NCI-H128 (cell line): ENCODE data around the gene ADGRV1.
"Not testable (repeated sequence)": the region's sequence is repeated elsewhere in the genome, so short reads cannot be mapped to it uniquely, and the experiment has no call there.

ENCODE experiments used
- DNase-seq: peaks from one replicate; lab custom pipeline; 2025; ENCODE audit not compliant: unreplicated experiment; lab: John Stamatoyannopoulos, UW

ADGRV1 gene

DNA sequence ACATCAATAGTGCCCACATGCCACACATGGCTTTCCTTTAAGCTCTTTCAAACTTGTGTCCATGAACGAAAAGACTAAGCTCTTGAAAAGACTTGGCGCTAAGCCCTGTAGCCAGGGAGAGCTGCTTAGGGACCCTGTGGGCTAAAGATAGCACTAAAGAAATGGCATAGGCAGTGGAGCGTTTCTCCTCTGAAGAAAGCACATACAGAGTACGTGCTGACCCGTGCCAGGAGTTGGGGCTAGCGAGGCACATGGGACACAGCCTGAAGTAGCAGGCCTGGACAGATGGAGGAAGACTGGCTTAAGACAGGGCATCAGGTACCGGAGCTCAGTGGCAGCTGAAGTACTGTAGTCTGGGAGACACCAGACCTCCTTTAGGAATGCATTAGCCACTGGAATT, 39.7 kb downstream of the ADGRV1 start:
- no peak for DNase-seq

DNA sequence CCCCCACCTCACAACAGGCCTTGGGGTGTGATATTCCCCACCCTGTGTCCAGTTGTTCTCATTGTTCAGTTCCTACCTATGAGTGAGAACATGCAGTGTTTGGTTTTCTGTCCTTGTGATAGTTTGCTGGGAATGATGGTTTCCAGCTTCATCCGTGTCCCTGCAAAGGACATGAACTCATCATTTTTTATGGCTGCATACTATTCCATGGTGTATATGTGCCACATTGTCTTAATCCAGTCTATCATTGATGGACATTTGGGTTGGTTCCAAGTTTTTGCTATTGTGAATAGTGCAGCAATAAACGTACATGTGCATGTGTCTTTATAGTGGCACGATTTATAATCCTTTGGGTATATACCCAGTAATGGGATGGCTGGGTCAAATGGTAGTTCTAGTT, 41.7 kb downstream of the ADGRV1 start:
- DNase-seq: not testable (repeated sequence)

DNA sequence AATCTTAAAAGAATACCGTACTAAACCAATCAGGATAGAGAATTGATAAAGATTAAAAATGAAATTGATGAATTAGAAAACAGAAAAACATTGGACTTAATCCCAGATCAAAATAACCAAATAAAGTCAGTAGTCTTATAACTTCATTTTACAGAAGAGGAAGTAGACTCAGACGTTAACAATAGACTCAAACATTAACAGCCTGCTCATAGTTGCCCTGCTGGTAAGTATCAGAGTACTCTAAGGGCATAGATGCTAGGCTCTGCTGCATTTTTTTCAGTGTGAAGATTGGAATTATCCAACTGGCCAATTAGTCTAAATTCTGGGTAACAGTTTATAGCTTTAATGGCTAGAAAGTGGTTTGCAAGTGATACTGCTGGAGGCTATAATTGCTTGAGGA, 42.9 kb downstream of the ADGRV1 start:
- DNase-seq: no peak

DNA sequence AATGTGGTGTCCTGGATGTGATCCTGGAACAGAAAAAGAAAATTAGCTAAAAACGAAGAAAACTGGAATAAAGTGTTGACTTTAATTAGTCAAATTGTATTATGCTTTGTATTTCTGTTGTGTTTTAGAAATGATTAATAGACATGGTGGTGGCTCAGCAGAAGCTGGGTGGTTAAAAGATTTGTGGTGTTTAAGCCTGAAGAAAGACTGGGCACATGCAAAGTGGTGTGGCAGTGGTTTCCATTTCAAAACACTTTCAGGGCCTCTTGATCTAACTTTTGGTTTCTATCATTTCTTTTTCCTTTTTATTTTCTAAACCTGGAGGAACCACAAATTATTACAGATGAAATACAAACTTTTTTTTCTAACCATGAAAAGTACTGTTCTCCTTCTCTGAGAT, 44.1 kb downstream of the ADGRV1 start:
- no peak for DNase-seq

DNA sequence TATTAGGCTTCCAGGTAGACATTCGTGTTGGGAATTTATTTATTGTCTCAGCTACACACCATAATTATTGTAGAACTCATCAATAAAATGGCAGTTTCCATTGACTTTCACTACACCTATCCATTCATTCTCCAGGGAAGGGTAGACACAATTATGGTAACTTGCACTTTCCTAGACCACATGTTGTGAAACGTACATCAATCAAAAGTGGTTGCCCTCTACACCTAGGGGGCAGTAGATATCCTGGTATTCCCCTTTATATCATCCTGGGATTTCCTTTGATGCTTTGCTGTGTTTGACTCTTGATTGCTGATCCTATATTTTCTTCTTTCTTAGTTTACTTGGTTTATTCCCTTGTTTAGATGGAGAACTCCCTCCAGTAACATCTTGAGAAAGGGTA, 47.9 kb downstream of the ADGRV1 start:
- DNase-seq: no peak

DNA sequence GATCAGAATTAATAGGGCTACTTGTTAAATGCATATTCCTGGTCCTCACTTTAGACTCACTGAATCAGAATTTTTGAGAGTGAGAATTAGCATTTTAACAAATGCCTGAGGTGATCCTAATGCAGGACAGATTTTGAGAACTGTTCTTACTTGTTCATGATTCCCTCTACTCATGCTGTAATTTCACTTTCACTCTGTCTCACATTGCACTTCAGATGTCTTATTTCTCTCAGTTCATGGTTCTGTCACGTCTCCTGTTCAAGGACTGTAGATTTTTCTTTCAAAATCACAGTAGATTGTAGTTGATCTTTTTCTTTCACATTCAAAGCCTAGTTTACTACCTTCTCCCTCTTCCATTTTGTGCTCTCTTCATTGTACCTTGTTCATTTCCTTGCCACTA, 54.3 kb downstream of the ADGRV1 start:
- DNase-seq: no peak

DNA sequence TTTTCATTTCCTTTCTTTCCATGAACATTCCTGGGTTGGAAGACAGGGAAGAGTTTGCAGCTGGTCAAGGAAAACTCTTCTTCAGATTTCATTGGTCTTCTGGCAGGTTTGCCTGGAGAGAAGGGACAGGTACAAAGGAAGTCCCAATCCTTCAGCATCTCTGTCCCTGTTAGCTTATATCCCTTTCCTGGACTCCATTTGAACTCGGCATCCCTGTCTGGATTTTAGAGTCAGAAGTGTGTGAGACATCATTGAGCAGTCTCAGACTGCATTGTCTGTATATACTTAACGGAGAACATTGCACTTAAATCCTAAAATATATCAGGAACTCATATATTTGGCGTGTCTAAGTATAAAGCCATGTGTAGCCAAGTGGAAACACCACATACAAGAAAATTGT, 54.9 kb downstream of the ADGRV1 start:
- DNase-seq: no peak

DNA sequence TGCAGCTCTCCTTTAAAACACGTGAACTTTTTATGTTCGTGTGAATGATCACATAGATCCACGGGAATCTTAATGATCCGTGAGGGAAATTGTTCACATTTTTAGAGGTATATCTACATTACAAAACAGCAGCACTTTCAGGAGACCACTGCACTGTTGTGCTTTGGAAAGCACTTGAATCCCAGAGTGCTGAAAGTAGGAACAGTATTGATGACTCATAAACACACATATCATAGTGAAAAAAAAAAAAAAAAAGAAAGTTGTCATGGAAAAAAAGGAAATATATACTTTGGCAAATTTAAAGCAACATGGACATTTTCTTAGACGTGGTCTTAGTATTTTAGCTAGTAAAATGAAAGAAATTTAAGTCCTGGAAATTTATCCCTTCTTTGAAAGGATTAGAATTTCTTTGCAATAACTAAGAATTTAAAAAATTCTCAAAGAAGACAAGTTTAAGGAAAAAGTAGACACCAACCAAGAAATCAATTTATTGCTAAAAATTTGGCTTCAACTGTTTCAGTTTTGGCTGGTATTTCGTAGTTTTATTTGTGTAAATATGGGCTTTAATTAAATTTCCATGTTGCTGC, 55.4 kb downstream of the ADGRV1 start:
- DNase-seq: no peak

DNA sequence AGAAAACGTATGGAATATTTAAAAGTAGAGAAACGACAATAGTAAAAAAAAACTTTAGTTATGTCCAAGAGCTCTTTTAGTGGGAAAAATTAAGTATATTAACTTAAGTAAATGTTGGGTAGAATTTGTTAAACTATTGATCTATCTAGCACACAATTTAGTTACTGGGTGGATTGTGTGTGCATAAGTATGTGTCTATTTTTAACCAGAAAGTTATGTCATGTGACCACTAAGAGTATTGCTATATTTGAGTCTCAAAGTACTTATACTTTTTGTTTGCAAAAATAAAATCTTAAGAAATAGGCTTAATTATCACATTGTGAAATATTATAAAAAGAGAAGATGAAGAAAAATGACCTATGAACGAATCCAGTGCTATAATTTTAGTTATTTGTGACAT, 56.8 kb downstream of the ADGRV1 start:
- DNase-seq: no peak

DNA sequence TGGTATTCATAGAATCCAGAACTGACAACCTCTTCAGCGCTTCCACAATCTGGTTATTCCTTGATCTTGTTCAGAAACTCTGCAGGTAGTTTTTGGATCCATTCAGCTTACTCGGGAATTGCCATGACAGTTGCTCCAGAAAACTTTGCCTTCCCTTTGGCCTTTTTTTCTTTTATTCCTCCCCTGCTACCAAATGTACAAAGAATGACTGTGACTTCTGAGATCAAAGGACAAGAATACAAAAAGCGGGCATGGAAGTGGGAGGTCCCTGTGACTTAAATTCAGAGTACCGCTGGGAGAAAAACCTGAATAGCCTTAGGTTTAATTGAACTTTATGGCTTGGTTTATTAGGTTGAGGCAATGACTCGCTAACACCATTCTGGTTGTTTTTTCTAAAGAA, 59.5 kb downstream of the ADGRV1 start:
- no peak for DNase-seq

DNA sequence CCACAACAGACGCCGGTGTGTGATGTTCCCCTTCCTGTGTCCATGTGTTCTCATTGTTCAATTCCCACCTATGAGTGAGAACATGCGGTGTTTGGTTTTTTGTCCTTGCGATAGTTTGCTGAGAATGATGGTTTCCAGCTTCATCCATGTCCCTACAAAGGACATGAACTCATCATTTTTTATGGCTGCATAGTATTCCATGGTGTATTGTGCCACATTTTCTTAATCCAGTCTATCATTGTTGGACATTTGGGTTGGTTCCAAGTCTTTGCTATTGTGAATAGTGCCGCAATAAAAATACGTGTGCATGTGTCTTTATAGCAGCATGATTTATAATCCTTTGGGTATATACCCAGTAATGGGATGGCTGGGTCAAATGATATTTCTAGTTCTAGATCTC, 61.2 kb downstream of the ADGRV1 start:
- not testable (repeated sequence) for DNase-seq

DNA sequence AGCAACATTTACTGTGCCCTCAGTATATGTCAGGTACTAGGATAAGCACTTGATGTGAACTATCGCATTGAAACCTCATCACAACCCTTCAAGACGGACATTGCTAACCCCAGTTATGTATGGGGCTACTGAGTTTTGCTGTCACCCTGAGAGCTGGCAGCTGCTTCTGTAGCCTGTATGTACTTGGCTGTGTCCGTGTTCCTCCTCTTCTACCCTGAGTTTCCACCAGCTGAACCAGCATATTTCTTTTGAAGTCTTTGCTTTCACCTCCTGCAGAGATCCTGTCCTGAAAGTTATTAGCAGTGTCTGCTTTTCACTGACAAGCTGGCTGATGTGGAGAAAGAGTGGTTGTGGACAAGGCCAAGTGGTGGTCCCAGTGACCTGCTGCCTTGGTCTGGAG, 63.3 kb downstream of the ADGRV1 start:
- no peak for DNase-seq

DNA sequence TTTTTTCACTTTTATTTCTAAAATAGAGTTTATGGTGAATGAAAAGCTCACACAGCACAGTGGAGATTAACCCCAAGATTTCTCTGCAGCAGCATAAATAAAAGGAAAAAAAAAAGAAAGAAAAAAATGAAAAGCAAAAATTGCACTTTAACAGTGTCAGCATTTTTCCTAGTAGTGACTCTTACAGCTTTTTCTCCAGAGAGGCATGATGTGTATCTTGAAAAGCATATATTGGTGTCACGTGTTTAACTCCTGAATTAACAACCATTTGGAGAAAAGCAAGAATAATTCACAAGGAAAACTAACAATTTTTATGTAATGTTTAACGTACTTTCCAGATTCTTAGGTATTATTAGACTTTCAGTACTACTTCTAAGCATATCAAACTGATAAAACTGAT, 67.9 kb downstream of the ADGRV1 start:
- no peak for DNase-seq

DNA sequence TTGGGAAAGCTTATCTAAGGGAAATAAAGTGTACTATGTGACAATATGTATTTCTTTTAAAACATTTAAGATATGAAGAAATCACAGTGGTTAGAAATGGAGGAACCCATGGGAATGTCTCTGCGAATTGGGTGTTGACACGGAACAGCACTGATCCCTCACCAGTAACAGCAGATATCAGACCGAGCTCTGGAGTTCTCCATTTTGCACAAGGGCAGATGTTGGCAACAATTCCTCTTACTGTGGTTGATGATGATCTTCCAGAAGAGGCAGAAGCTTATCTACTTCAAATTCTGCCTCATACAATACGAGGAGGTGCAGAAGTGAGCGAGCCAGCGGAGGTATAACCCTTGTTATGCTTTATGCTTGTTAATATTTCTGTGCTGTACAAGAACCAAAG, 69.9 kb downstream of the ADGRV1 start:
- DNase-seq: no peak

DNA sequence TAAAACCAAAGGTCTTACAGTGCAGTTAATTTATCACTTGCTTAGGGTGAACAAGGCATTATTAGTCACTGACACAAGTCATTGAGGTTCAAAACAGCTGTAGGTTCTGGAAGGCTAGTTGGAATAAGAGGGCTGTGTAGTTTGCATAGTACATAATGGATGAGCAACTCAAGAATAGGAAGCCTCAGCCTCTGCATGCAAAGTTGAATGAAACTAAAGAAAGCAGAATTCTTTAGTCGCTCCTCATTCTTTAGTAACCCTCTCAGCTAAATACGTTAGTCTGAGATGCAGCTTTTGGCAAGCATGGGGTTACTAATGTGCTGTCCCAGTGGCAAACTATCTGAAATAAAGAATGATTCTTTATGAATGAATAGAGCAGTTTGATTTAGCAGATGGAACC, 74.2 kb downstream of the ADGRV1 start:
- no peak for DNase-seq

DNA sequence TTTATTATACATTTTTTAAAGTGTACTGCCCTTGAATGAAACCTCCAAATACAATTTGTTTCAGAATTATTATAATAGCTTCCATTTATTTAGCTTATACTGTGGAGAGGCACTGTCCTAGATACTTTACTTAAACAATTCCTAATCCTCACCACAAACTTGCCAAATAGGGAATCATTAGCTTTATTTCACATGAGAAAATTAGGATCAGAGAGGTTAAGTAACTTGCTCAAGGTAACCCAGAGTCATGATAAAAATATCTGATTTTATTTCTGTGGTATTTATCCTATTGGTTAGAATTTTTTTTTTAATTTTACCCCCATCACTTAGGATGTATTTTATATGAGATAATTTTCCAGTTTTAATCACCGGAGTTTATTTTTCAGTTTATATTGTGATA, 78.4 kb downstream of the ADGRV1 start:
- no peak for DNase-seq

DNA sequence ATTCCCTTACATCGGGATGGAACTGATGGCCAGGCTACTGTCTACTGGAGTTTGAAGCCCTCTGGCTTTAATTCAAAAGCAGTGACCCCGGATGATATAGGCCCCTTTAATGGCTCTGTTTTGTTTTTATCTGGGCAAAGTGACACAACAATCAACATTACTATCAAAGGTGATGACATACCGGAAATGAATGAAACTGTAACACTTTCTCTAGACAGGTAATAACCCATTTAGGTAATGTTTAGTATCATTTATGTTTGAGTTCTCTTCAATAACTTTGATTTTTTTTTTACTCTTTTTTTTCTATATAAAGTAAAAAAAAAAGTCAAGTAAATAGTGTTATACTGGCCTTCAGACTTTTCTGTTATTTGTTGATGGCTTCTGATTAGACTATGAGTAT, 79.1 kb downstream of the ADGRV1 start:
- no peak for DNase-seq

DNA sequence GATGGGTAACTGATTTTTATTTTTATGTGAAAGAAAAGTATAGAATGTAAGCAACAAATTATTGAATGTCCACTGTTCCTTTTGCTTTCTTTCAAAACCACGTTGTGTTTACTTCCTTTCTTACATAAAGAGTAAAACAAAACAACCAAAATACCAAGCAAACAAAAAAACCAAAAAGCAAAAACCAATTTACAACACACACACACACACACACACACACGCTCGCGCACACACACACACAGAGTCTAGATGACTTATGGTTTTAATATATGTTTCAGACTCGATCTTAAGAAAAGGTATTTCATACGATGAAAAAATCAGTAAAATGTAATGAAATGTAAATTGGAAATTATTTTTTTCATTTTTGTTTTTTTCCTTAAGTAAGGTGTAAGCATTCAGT, 80.3 kb downstream of the ADGRV1 start:
- no peak for DNase-seq

DNA sequence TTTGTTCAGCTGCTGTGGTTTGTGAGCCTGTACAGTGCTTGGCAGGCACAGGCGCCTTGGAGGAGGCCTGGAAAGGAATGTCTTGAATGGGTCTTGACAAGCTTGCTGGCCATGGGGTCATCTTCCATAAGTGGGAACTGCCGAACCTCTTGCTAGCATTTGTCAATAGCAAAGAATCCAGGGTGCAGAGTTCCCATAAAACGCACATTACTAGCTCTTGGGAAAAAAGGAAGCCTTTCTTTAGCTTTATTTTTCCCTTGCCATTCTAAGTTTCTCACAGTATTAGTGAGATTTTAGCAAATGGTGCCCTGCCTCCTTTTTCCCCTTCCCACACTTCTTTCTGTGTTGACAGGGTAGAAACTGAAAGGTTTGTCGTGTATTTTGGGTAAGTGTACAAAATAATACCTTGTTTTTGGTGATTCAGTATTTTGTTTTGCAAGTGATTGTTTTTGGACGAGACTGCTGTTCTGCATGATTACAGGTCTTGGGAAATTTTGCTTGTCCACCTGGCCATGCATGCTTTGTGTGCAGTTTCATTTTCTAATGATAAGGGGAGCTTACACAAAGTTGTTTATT, 82.0 kb downstream of the ADGRV1 start:
- no peak for DNase-seq

DNA sequence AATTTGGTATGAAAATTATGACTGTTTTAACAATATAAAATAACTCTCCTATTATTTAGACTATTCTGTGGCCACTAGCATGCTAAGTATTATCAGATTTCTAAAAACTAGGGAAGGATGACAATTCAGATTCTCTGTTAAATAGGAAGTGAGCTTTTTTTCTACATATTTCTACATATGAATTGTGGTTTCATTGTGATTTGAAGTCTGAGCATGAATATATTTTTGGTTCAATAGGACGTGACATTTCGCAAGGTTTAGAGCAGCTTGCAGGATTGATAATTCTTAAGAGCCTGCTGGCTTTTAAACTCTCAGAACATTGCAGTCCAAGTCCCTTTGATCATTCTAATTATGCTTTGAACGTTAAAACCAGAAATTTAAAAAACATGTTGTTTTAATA, 82.9 kb downstream of the ADGRV1 start:
- no peak for DNase-seq

DNA sequence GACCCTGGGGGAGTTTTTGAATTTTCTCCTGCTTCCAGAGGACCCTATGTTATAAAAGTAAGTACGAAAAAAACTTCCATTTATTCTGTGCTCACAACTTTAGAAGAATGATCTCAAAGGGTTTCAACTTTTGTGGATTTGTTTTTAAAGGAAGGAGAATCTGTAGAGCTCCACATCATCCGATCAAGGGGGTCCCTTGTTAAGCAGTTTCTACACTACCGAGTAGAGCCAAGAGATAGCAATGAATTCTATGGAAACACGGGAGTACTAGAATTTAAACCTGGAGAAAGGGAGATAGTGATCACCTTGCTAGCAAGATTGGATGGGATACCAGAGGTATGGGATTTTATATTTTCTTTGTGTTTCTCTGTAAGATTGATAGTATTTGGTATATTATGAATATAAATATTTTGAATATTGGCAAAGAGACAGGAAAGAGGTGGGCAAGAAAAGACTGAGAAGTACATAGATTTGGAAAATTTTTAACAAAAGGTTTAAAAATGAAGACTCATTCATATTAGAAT, 84.2 kb downstream of the ADGRV1 start:
- DNase-seq: no peak

DNA sequence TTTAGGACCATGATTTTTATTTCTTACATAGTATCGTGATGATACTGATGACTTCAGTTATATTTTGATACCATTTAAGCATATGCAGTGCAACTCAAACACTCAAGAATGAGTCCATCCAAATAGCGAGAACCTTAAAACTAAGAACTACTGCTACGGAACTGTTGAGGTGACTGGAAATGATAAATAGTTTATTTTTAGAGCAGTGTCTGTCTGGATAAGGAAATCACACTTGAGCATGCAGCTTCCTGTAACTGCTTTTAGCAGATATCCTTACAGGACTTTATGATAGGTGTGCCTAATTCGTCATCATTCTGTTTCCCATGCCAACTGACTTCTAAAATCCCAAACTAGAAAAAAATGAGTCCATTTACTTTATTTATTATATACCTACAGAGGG, 85.5 kb downstream of the ADGRV1 start:
- DNase-seq: no peak

DNA sequence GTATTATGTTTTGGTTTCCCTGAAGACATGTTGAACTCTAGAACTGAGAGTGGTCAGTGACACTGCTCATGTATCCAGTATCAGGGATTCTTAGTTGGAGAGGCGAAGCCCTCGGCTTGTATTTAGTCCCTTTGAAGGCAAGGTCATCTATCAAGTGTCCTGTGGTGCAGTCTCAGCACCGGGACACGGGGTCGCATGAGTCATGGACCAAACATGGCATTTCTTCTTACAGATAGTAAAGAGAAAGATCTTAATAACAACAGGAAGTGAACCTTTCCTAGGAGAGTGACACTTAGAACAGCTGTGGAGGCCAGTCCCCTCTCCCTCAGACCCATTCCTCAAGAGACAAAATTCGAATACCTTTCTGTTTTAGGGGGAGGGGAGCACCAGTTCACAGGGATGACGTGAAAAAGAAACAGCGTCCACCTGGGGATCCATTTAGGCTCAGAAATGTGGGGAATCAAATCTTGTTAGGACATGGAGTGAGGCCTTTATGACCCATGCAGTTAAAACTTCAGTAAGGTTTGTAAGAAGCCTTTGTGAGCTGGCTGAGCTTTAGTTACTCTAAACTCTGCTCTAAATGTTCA, 86.5 kb downstream of the ADGRV1 start:
- no peak for DNase-seq
